RWPE2 (cell line): ENCODE measurements around the gene NSG2.
"Not testable (repeated sequence)": the region's sequence is repeated elsewhere in the genome, so short reads cannot be mapped to it uniquely, and the experiment has no call there.

ENCODE experiments used
- ATAC-seq: fragments of 200-7000 bp; cut with Tn5 transposase; 3 replicates; pipeline ENCODE4 v1.9.1; 2021; ENCODE audit warnings: low read depth
- DNase-seq: peaks from one replicate; pipeline ENCODE4 v3.0.0-alpha.2; 2020; ENCODE audit warnings: low spot score
- H3K27ac ChIP-seq: fragments of 450-650 bp; 2 replicates; pipeline ENCODE4 v1.5.1; 2017; ENCODE audit warnings: mild to moderate bottlenecking; ENCODE audit not compliant: poor library complexity, severe bottlenecking
- H3K27me3 ChIP-seq: fragments of 250-450 bp; sonication (Bioruptor Pico); 2 replicates; pipeline ENCODE4 v1.5.1; 2021; ENCODE audit warnings: mild to moderate bottlenecking, moderate library complexity; ENCODE audit not compliant: insufficient read depth, poor library complexity, severe bottlenecking
- H3K36me3 ChIP-seq: fragments of 250-450 bp; sonication (Bioruptor Pico); 2 replicates; pipeline ENCODE4 v1.5.1; 2020; ENCODE audit warnings: low read depth, mild to moderate bottlenecking, moderate library complexity
- H3K4me1 ChIP-seq: fragments of 250-450 bp; sonication (Bioruptor Pico); 2 replicates; pipeline ENCODE4 v1.5.1; 2021; ENCODE audit warnings: mild to moderate bottlenecking, moderate library complexity; ENCODE audit not compliant: insufficient read depth, poor library complexity, severe bottlenecking
- H3K4me3 ChIP-seq: fragments of 250-450 bp; sonication (Bioruptor Pico); 2 replicates; pipeline ENCODE4 v1.5.1; 2021; ENCODE audit warnings: mild to moderate bottlenecking, moderate library complexity; ENCODE audit not compliant: severe bottlenecking
- H3K9me3 ChIP-seq: fragments of 250-450 bp; sonication (Bioruptor Pico); 2 replicates; pipeline ENCODE4 v1.5.1; 2021; ENCODE audit warnings: mild to moderate bottlenecking, moderate library complexity; ENCODE audit not compliant: severe bottlenecking
- TF ChIP-seq, protein P1 (sequence below): fragments of 450-650 bp; IDR thresholded peaks from one replicate; pipeline ENCODE4 v1.5.1; 2017; ENCODE audit warnings: mild to moderate bottlenecking, moderate library complexity; ENCODE audit not compliant: poor library complexity, severe bottlenecking

NSG2 gene

DNA sequence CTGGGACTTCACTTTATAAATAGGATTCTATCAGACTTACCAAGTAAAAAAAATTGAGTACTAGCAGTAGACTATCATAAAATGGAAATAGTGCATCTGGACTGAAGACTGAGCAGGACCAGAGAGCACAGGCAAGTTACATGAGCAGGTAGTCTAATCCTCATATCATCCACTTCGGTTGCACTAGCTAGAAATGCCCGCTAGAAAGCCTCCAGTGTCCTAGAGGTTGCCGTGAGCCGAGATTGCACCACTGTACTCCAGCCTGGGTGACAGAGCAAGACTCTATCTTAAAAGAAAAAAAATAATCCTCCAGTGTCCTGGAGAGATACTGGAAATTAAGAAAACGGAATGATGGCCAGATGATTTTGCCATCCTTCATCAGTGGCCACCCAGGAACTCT is 36.6 kb upstream of the NSG2 start:
- TF ChIP-seq, protein P1, sequence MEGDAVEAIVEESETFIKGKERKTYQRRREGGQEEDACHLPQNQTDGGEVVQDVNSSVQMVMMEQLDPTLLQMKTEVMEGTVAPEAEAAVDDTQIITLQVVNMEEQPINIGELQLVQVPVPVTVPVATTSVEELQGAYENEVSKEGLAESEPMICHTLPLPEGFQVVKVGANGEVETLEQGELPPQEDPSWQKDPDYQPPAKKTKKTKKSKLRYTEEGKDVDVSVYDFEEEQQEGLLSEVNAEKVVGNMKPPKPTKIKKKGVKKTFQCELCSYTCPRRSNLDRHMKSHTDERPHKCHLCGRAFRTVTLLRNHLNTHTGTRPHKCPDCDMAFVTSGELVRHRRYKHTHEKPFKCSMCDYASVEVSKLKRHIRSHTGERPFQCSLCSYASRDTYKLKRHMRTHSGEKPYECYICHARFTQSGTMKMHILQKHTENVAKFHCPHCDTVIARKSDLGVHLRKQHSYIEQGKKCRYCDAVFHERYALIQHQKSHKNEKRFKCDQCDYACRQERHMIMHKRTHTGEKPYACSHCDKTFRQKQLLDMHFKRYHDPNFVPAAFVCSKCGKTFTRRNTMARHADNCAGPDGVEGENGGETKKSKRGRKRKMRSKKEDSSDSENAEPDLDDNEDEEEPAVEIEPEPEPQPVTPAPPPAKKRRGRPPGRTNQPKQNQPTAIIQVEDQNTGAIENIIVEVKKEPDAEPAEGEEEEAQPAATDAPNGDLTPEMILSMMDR, result no peak
- ATAC-seq (no peak), DNase-seq (no peak)
- Histone ChIP-seq H3K36me3 (no peaks in the 10 kb centered on the region), H3K27ac (no peak overlapping the region), H3K4me3 (no peak overlapping the region), H3K27me3 (peaks cover 13% of the 10 kb centered on the region), H3K4me1 (no peaks in the 10 kb centered on the region), H3K9me3 (no peaks in the 10 kb centered on the region)

DNA sequence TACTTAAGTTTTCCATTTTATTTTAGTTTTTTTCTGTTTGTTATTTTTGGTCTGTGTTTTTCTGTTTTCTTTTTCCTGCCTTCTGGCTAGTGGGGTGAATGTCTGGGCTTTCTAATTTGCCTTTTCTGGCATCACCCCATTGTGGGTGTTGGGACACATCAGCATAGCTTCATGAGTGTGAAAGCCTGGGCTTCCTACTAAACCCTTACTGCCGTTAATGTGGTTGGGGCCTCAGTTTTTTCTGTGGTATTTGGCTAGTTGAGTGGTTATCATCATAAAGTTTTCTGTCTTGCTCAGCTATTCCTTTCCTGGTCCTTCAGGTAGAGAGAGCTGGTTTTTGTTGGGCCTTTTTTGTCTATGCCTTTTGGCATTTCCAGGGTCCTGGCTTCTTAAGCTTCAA is 35.1 kb upstream of the NSG2 start:
- DNase-seq (no peak), ATAC-seq (no peak)
- Histone ChIP-seq H3K4me1 (no peaks in the 10 kb centered on the region), H3K27ac (no peak overlapping the region), H3K4me3 (no peak overlapping the region), H3K9me3 (no peaks in the 10 kb centered on the region), H3K36me3 (no peaks in the 10 kb centered on the region), H3K27me3 (peaks cover 4% of the 10 kb centered on the region)
- TF ChIP-seq, protein P1, result no peak

DNA sequence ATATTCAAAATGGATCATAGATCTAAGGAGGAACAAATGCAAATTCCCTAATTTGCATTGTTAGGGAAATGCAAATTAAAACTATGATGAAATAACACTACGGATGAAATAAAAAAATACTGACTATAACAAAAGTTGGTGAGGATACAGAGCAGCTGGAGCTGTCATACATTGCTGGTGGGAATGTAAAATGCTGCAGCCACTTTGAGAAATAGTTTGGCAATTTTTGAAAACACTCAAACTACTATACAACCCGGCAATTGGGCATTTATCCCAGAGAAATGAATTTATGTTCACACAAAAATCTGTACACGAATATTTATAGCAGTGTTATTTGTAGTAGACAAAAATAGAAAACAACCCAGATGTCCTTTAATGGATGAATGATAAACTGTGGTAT is 34.1 kb upstream of the NSG2 start:
- Histone ChIP-seq H3K27me3 (peaks cover 4% of the 10 kb centered on the region), H3K27ac (no peak overlapping the region), H3K9me3 (no peaks in the 10 kb centered on the region), H3K36me3 (no peaks in the 10 kb centered on the region), H3K4me1 (no peaks in the 10 kb centered on the region), H3K4me3 (no peak overlapping the region)
- DNase-seq (no peak), ATAC-seq (no peak)
- TF ChIP-seq, protein P1, result no peak

DNA sequence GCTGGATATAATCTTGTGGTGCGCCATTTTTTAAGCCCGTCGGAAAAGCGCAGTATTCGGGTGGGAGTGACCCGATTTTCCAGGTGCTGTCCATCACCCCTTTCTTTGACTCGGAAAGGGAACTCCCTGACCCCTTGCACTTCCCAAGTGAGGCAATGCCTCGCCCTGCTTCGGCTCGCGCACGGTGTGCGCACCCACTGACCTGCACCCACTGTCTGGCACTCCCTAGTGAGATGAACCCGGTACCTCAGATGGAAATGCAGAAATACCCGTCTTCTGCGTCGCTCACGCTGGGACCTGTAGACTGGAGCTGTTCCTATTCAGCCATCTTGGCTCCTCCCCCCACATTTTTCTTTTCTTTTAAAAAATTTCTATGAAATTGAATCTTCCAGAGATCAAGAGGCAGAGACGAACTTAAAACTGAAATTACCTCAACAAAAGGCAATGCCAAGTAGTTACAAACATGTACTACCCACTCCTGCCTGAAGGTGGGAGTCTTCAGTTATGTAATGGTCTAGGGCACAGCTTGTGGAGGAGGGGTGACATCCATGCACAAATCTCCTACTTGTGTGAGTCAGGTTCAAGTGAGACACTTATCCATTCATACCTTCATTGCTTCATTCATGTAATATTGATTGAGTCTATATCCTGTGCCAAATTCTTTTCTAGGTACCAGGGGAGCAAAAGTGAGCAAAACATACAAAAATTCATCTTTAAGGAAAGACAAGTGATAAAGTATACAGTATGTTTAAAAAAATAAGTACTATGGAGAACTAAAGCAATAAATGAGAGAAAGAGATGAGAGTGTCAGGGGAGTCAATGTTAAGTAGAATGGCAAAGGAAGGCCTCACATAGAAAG is 25.2 kb upstream of the NSG2 start:
- not testable (repeated sequence) for H3K9me3 ChIP-seq, H3K36me3 ChIP-seq, H3K4me1 ChIP-seq, H3K27ac ChIP-seq, DNase-seq, H3K4me3 ChIP-seq
- TF ChIP-seq, protein P1, result peak; percentile 67
- peak; percentile 58; the same call in 1 of the 3 replicates for ATAC-seq
- peaks cover 31% of the 10 kb centered on the region for H3K27me3 ChIP-seq

DNA sequence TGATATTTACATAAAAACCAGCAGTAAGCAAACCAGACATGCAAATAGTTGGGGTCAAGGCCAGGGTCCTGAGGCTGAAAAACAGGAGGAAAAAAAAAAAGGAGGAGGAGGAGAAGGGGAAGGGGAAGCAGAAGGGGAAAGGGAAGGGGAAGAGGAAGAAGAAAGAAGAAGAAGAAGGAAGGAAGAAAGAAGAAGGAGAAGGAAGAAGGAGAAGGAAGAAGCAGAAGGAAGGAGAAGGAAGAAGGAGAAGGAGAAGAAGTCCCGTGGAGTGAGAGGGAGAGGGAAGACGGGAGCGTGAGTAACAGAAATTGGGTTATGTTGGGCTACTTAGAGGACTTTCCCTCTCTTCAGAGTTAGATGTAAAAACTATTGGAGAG is 24.6 kb upstream of the NSG2 start:
- H3K36me3 ChIP-seq, result no peaks in the 10 kb centered on the region
- ATAC-seq, result no peak

More for the DNA sequence above, 24.6 kb upstream of the NSG2 start:
- H3K4me1 ChIP-seq, result no peaks in the 10 kb centered on the region
- H3K4me3 ChIP-seq, result no peak overlapping the region
- TF ChIP-seq, protein P1, result no peak
- no peaks in the 10 kb centered on the region for H3K9me3 ChIP-seq
- no peak overlapping the region for H3K27ac ChIP-seq
- DNase-seq, result no peak
- peaks cover 37% of the 10 kb centered on the region for H3K27me3 ChIP-seq
